Body of pancreas (tissue), 4 donors: ENCODE data around the gene RXRA. TPM values are rescaled to one million over a fixed set of nuclear protein-coding genes. Genes with fewer than 3 reads are reported as not detected.
"Not testable (repeated sequence)": the region's sequence is repeated elsewhere in the genome, so short reads cannot be mapped to it uniquely, and the experiment has no call there.

ENCODE experiments used
- ATAC-seq: fragments of 150-250 bp; one replicate; pipeline ENCODE4 v1.9.1; 2016
- DNase-seq, 4 donors: peaks; one replicate each; pipeline ENCODE4 v3.0.0-alpha.2; 2019
- H3K27ac ChIP-seq, 4 donors: fragments of 200-600 bp; sonication (generic); 1 replicate in 3 of 4; 2 replicates in 1 of 4; pipeline versions ENCODE4 v1.5.1 to v1.6.1; 2016 to 2019; ENCODE audit warnings: mild to moderate bottlenecking in 1 of 4, mixed read lengths in 1 of 4, moderate library complexity in 1 of 4
- H3K27me3 ChIP-seq, 2 donors: fragments of 200-600 bp; sonication (generic); one replicate each; pipeline ENCODE4 v1.6.0; 2016; ENCODE audit warnings: mild to moderate bottlenecking in 1 of 2
- H3K36me3 ChIP-seq, 2 donors: fragments of 200-600 bp; sonication (generic); replicated peaks in 1 of 2; 2 replicates each; pipeline ENCODE4 v1.5.1; 2016; ENCODE audit warnings: low read depth in 2 of 2; ENCODE audit not compliant: insufficient read depth in 1 of 2
- H3K4me1 ChIP-seq: fragments of 200-600 bp; sonication (generic); one replicate; pipeline ENCODE4 v1.6.0; 2016
- H3K4me3 ChIP-seq, 2 donors: fragments of 200-600 bp; sonication (generic); 1 replicate in 1 of 2; 2 replicates in 1 of 2; pipeline ENCODE4 v1.5.1; 2016 to 2019
- H3K9me3 ChIP-seq, 3 donors: fragments of 200-600 bp; sonication (generic); 1 replicate in 2 of 3; 2 replicates in 1 of 3; pipeline ENCODE4 v1.5.1; 2016
- CTCF ChIP-seq, 7 experiments: fragments of 450-650 bp in 4 of 7; fragments of 200-600 bp in 3 of 7; sonication (generic) in 3 of 7; IDR thresholded peaks; one replicate each; pipeline ENCODE4 v1.5.1; 2016 to 2019; ENCODE audit warnings: antibody characterized with exemption in 7 of 7
- POLR2A ChIP-seq, 3 donors: fragments of 450-650 bp; IDR thresholded peaks; one replicate each; pipeline ENCODE4 v1.6.1; 2016; ENCODE audit warnings: antibody characterized with exemption in 3 of 3, mild to moderate bottlenecking in 2 of 3
- WGBS, 2 donors: methylation state at CpG; one replicate each; pipeline ENCODE4 v1.1.5; 2017; 5-methylcytosine and 5-hydroxymethylcytosine counted together
- intact Hi-C: fragments of 100-400 bp; cut with DNase I; formaldehyde crosslinking; loops from one replicate; pipeline ENCODE4 v1.15.1; 2023
- total RNA-seq, 2 donors: library from RNA; depleted of rRNA; stranded (reverse); fragments of >200 nt; gene quantifications; one replicate each; pipeline ENCODE4 v1.1.0, GENCODE V29; 2016

The RXRA gene
- total RNA-seq, 2 donors from 2014 or later, result 31.4 to 41.9 TPM

GRCh38 chr9:134303601-134304000, 22.7 kb upstream of the RXRA start:
- no peaks in the 10 kb centered on the region for H3K36me3 ChIP-seq
- WGBS, 2 donors, result 82 to 96% methylated on average over 5 to 7 of the region's 7 CpGs
- TF ChIP-seq CTCF (IDR thresholded peaks at IDR 0.05), result no peak
- no peak for TF ChIP-seq POLR2A (IDR thresholded peaks at IDR 0.05)
- H3K27ac ChIP-seq, result no peak overlapping the region
- H3K4me3 ChIP-seq, result no peak overlapping the region
- H3K27me3 ChIP-seq, result no peaks in the 10 kb centered on the region
- intact Hi-C loops, result no loop called here
- no peak for ATAC-seq
- H3K9me3 ChIP-seq, result no peaks in the 10 kb centered on the region
- no peak for DNase-seq
- H3K4me1 ChIP-seq, result peaks cover 4% of the 10 kb centered on the region

GRCh38 chr9:134304261-134304660, 22.0 kb upstream of the RXRA start:
- no peaks in the 10 kb centered on the region for H3K9me3 ChIP-seq
- H3K4me1 ChIP-seq, result peaks cover 4% of the 10 kb centered on the region
- intact Hi-C loops, result no loop called here
- no peak for DNase-seq
- ATAC-seq, result no peak
- no peaks in the 10 kb centered on the region for H3K36me3 ChIP-seq
- H3K27ac ChIP-seq, result no peak overlapping the region
- 80 to 86% methylated on average over 16 of the region's 16 CpGs for whole genome bisulfite sequencing, 2 donors
- TF ChIP-seq POLR2A (IDR thresholded peaks at IDR 0.05), result no peak
- TF ChIP-seq CTCF (IDR thresholded peaks at IDR 0.05), result no peak
- H3K27me3 ChIP-seq, result no peaks in the 10 kb centered on the region
- H3K4me3 ChIP-seq, result no peak overlapping the region

GRCh38 chr9:134304690-134305089, 21.6 kb upstream of the RXRA start:
- H3K4me1 ChIP-seq, result peaks cover 4% of the 10 kb centered on the region
- intact Hi-C loops, result no loop called here
- H3K4me3 ChIP-seq, result no peak overlapping the region
- no peak for ATAC-seq
- no peak overlapping the region for H3K27ac ChIP-seq
- H3K9me3 ChIP-seq, result no peaks in the 10 kb centered on the region
- H3K36me3 ChIP-seq, result no peaks in the 10 kb centered on the region
- no peaks in the 10 kb centered on the region for H3K27me3 ChIP-seq
- DNase-seq, result no peak
- 56 to 65% methylated on average over 8 to 11 of the region's 11 CpGs for WGBS, 2 donors
- TF ChIP-seq POLR2A (IDR thresholded peaks at IDR 0.05) (no peak), CTCF (IDR thresholded peaks at IDR 0.05) (no peak)

GRCh38 chr9:134305533-134305932, 20.7 kb upstream of the RXRA start:
- Histone ChIP-seq H3K36me3 (no peaks in the 10 kb centered on the region), H3K4me3 (no peak overlapping the region), H3K9me3 (no peaks in the 10 kb centered on the region), H3K4me1 (peaks cover 4% of the 10 kb centered on the region), H3K27me3 (no peaks in the 10 kb centered on the region), H3K27ac (no peak overlapping the region)
- TF ChIP-seq CTCF (IDR thresholded peaks at IDR 0.05), result no peak
- no peak for TF ChIP-seq POLR2A (IDR thresholded peaks at IDR 0.05)
- WGBS, 2 donors, result 95 to 96% methylated on average over 1 of the region's 1 CpG
- DNase-seq (no peak), ATAC-seq (no peak)
- intact Hi-C loops, result no loop called here

- H3K4me3 ChIP-seq, DNase-seq, H3K4me1 ChIP-seq, H3K27ac ChIP-seq, H3K36me3 ChIP-seq, intact Hi-C loops, H3K27me3 ChIP-seq, ATAC-seq, H3K9me3 ChIP-seq: not testable (repeated sequence)
Observed at GRCh38 chr9:134306042-134306441, 20.2 kb upstream of the RXRA start.
